ENCODE data around the gene MAP3K12.
"Not testable (repeated sequence)": the region's sequence is repeated elsewhere in the genome, so short reads cannot be mapped to it uniquely, and the experiment has no call there.

MAP3K12 gene, protein sequence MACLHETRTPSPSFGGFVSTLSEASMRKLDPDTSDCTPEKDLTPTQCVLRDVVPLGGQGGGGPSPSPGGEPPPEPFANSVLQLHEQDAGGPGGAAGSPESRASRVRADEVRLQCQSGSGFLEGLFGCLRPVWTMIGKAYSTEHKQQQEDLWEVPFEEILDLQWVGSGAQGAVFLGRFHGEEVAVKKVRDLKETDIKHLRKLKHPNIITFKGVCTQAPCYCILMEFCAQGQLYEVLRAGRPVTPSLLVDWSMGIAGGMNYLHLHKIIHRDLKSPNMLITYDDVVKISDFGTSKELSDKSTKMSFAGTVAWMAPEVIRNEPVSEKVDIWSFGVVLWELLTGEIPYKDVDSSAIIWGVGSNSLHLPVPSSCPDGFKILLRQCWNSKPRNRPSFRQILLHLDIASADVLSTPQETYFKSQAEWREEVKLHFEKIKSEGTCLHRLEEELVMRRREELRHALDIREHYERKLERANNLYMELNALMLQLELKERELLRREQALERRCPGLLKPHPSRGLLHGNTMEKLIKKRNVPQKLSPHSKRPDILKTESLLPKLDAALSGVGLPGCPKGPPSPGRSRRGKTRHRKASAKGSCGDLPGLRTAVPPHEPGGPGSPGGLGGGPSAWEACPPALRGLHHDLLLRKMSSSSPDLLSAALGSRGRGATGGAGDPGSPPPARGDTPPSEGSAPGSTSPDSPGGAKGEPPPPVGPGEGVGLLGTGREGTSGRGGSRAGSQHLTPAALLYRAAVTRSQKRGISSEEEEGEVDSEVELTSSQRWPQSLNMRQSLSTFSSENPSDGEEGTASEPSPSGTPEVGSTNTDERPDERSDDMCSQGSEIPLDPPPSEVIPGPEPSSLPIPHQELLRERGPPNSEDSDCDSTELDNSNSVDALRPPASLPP

DNA sequence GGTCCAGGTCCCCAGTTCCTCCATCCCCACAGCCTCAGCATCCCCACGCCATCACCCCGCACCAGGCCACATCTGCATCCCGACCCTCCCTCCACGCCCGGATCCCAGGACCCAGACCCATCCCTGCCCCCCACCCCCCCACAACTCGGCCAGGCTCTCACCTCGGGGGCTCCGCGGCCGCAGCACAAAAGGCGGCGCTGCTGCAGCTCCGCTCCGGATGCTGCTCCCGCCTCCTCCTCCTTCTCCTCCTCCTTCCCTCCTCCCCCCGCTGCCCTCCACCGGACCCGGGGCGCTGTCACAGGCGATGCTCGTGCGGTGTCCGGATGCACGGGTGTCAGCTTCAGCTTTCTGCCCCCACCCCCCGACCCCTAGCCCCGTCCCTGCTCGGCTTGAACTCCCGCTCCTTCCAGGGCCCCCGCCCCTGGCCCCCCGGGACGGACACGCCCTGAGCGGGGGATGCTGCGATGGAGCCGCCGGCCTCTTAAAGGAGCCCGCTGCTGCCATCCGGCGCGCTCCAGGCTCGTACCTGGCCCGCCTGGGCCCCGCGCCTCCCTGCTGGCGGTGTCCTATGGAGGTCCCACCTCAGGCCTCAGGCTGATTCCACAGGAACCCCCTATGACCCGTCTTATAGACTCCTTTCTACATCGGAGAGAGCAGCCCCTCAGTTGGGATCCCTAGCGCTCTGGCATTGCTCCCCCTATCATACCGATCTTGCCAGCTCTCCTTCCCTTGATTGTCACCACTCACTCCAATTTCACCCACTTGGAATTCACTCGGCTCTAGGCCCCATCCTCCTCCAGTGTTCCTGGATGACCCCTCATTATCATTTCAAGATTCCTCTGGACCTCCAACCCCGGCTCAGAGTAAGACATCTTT is at the start of gene MAP3K12:
Gene MAP3K12 (minus strand): TSS at position 193 of the 876 bp plus-strand sequence. CDS start 12,067 bp downstream, outside the sequence.
- DNase-seq: no peak

DNA sequence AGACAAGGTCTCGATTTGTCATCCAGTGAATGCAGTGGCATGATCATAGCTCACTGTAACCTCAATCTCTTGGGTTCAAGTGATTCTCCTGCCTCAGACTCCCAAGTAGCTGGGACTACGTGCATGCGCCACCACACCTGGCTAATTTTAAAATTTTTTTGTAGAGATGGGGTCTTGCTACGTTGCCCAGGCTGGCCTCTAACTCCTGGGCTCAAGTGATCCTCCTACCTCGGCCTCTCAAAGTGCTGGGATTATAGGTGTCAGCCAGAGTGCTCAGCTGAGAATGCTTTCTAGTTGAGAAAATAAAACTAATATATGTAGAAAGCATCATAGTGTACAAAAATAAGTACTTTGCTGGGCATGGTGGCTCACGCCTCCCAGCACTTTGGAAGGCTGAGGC is 49.1 kb upstream of the MAP3K12 start:
- DNase-seq: not testable (repeated sequence)

DNA sequence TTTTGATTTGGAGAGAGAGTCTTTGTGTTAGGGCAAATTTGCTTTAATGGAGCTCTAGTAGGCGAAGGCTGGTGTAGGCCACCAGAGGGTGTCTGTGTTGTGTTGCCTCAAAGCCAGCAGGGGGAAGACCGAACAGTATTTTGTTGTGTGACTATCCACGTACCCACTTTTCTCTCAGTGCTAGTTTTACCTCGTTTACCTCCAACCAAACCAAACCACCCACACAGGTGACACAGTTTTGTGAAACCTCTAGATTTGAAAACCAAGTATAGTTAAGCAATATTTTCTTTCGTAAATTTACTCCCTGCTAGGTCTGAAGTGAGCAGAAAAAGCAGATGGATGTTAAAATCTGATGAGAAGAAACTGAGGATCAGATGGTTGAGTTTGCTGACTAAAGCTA is 44.3 kb upstream of the MAP3K12 start:
- DNase-seq: no peak

DNA sequence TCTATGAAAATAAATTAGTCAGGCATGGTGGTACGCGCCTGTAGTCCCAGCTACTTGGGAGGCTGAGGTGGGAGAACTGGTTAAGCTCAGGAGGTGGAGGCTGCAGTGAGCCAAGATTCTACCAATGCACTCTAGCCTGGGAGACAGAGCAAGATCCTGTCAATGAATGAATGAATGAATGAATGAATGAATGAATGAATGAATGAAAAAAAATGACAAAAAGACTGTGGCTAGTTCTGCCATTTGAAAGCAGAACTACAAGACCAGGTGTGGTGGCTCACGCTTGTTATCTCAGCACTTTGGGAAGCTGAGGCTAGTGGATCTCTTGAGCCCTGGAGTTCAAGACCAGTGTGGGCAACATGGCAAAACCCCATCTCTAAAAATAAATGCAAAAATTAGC is 40.3 kb upstream of the MAP3K12 start:
- DNase-seq: no peak

DNA sequence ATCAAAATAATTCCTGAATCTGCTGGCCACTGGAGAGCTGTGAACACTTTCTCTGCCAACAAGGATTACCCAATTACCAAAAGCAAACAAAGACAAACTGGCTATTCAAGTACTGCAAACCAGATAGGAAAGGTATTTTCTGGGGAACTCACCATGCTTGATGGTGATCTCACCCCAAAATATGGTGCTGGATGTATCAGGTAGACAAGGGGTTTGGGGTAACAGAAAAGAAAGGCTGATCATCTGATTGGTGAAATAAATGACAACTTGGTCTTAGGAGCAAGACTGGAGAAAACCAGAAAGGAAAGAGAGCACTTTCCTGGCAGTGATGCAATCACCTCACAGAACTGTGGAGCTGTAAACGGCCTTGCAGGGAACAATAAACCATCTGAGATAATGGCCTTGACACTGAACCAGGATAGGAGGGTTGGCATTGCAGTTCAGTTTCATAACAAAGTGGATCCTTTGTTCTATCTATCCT is 39.0 kb upstream of the MAP3K12 start:
- DNase-seq: no peak

DNA sequence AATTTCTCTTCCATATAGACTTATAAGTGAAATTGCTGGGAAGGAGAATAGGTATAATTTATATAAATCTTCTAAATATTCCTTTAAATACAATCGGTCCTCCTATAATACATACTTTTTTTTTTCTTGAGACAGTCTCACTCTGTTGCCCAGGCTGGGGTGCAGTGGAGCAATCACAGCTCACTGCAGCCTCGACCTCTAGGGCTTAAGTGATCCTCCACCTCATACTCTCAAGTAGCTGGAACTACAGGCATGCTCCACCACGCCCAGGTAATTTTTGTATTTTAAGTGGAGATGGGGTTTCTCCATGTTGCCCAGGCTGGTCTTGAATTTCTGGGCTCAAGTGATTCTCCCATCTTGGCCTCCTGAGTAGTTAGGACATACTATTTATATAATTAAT is 37.7 kb upstream of the MAP3K12 start:
- DNase-seq: no peak

DNA sequence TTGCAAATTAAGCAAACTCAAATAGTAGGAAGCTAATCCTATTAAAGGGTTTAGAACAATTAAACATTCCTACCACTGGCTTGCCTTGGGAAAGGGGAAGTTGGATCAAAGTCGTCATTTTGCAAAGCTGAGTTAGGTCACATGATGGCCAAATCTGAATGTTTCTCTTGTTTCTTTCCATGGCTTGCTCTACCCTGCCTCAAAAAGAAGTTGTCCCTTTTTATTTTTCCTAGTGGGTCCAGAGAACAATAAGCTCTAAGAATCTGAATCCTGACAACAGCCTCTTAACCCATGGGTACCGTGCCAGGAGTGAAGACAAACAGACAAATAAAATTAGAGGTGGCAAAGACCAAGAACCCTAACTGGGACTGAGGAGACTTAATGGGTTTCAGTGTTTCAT is 34.2 kb upstream of the MAP3K12 start:
- no peak for DNase-seq

DNA sequence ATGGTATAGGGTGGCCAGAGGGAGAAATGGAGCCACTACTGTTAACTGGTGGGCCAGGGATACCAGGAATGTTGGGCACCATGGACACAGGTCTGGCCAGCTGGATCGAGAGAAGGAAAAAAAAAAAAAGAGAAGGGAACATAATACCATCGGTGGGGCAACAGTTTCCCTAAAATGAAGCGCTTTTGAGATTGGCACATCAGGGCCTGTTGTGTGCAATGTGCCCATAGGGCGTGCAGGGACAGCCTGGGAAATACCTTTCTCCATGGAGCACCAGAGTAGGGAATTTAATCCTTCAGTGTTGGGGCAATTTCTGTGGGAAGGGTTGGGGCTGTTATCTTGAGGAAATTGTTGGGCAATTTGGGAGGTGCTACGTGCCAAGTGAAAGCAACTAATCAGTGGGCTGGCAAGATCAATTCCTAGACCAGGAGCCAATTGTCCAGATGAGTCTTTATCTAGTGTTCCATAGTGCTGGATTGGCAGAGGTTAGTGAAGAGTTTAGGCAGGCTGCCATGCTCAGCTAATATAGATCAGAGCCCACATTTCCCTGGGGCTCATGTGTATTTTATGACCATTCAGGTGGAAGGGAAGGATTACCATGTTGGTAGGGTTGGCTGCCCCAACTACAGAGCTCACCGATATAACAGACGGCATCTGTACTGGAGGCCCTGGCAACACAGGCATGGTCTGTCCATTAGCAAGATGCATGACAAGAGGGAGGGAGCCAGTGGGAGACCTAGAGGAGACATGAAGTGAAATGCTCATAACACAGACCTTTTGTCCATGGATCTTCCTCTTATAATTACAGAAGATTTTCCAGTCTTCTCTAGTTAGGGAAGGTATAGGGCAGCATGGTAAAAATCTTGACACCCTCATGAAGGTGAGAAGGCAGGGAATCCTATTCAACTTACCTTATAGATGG is 33.5 kb upstream of the MAP3K12 start:
- no peak for DNase-seq

DNA sequence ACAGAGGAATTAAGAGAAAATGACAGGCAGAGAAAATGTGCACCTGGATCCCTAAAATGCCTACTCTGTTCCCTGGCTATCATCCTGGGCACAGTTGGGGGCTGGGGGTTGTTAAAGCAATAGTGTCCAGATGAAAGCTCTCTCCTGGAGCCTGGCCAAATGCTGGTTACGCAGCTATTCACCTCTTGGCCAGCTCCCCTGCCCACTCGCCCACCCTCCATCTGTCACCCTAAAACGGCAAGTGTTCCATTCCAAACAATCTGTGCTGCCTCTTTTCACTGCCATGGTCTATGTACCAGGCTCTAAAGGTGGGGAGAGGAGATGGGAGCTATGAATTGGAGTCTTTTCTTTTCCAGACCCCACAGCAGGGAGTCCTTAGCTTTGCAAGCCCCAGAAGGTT is 32.8 kb upstream of the MAP3K12 start:
- no peak for DNase-seq

DNA sequence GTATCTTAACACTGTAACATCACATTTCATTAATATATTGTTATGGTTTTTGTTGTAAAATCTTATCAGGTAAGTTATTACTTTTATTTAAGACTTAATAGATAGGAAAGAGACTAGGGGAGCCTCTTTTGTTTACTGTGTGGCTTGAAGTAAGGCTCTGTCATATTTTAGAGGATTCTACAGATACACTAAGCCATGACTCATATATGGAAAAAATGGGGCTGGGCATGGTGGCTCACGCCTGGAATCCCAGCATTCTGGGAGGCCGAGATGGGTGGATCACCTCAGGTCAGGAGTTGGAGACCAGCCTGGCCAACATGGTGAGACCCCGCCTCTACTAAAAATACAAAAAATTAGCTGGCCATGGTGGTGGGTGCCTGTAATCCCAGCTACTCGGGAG is 31.7 kb upstream of the MAP3K12 start:
- DNase-seq: no peak

DNA sequence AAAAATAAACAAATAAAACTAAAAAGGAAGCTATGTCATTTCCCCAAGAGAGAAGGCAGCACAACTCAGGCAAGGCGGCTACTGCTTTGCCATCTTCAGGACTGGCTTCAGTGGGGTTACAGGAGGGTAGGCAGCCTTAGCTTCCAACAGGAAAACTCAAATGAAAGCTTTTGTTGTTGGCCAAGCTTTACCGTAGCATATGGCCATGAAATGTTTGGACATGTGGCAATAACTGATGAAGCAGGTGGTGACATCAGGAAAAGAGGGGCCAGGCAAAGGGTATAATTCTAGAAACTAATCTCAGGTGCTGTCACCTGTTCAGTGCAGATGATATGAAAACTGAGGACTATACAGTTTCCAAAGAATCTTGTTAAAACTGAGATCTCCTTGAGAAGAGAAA is 30.8 kb upstream of the MAP3K12 start:
- DNase-seq: no peak

DNA sequence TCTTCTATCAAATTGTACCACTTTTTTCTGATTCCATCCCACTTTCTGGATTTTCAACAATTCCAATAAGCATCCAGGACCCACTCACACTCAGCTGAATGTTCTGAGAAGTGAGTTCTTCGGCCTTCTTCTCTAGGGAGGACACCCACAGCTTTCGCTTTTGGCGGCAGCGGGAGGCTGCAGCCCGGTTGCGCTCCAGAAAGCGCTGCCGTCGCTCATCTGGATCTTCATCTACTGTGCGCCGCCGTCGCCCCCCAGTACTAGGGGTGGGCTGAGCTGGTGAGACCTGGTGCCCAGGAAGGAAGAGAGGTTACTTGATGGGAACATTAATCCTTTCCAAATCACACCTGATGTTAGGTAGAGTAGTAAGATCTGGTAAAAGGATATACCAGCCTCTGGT is 25.2 kb upstream of the MAP3K12 start:
- no peak for DNase-seq

DNA sequence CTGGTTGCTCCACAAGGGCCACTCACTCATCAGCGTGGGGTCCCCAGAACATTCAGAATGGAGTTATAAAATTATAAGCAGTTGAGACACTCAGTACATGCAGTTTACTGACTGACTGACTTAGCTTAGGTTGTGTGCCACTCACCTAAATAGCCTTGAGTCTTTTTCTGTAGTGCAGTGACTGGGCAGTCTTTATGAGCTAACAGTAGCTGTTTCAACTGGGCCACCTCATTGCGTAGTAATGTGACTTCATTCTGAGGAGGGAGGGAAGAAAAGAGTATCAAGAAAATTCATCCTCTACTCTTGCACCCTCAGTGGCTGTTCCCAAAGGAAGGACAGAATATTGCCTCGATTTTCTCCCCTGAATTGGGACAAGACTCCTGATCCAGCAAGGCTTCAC is 23.9 kb upstream of the MAP3K12 start:
- DNase-seq: no peak

DNA sequence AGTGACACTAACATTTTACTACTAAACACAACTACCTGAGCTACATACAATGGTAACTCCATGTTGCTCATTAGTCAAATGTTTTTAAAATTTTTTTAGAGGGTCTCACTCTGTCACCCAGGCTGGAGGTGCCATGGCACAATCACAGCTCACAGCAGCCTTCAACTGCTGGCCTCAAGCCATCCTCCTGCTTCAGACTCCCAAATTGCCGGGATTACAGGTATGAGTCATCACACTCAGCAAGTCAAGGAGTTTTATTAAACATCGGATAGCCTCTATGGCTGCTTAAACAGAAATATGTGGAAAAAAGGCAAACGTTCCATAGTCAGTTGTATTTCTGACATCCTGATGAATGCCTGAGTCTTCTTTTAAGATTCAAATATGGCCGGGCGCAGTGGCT is 19.1 kb upstream of the MAP3K12 start:
- DNase-seq: no peak

DNA sequence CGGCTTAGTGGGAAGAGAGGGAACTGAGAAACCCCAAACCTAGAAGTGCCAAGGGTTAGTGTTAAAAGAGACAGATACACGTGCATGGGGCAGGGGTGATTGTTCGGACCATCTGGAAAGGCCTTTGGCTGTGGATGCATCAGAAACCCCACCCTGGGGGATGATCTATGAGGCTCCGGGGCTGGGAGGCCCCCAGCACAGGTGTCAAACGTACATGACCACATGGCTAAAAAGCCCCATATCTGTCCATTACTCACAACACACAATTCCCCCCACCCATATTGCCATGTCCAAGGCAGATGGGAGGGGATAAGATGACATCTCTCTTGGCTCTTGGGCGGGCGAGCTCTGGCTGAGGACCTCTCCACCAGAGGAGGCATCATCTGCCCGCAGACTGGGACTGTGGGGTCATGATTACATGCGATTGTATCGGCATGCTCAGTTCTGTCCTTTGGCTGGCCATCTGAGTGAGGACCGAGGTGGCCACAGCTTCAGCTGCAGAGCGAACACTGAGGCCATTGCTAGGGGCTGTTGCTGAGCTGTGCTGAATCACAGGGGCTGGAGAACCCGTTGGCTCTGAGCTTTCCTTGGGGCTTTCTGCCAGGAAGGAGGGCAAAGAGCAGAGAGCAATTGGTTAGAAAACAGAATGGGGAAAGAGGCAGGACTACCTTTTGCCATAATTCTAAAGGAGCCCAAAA is 17.6 kb upstream of the MAP3K12 start:
- no peak for DNase-seq

DNA sequence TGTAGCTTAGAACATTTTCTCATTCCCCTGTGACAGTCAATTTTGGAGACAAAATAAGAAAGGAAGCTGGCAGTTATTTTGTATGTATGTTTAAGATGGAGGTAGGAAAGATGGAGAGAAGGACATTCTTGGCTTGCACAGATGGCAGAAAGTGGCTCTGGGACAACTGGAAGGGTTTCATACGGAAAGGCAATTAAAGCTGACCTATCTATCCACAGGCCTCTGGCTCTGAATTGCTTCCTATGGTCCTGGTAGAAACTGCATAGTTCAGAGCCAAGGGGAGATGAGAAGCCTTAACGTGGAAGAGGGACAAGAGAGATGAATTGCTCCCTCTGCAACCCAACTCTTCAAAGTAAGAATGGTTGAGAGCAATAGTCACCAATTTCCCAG is 16.0 kb upstream of the MAP3K12 start:
- DNase-seq: no peak

DNA sequence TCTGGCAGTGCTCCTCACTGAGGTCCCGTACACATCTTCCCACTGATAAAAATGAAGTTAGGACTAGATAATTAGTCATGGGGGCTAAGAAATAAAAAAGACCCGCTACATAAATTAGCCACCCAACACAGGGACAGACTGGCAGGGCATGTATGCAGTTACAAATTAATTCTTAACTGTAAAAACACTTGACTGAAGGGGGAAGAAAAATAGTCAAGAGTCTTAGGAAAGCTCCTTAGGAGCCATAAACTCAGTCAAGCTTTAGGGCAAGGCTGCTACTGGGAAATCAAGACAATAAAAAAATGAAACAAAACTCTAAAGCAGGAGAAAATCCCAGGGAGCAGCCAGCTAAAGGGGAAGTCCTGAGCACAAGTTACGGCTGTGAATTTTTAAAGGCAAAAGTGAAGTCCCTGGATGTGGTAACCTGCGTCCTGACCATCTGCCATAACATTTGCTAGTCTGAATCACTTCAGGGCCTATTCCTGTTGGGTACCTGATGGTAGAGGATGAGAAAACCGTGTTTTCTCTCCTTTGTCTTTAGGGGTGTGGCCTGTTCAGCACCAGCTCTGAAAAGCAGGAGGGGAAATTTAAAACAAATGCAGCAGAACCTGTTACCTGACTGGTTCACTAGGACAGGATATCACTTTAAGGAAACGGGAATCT is 15.5 kb upstream of the MAP3K12 start:
- no peak for DNase-seq

DNA sequence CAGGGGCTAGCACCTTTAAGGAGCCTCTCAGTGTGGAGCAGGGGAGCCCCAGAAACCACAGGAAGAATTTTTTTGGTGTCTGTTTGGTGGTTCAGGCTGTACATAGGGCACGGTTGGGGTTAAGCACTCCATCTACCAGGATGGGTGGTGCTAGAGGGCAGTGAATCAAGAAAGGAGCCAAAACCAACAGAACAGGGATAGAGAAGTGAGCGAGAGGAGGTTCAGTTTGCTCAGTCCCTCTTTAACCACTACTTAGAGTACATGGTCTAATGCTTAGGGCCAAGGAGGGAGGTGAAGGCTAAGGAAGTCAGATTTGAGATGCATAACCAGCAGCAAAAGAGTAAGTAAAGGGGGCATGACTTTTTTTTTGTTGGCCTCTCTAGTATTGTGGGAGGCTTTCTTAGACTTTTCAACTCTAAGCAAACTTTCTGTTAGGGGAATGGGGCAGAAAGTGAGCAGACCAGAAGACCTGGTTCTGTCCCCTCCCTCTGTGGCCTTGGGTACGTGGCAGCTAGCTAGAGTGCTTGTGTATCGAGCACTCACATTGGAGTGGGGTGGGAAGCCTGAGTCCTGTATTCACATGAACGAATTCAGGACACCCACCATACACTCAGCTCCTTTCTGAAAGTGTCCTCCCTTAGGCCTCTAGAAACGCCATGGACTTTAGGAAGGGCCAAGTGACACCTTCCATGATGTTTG is 14.6 kb upstream of the MAP3K12 start:
- no peak for DNase-seq

DNA sequence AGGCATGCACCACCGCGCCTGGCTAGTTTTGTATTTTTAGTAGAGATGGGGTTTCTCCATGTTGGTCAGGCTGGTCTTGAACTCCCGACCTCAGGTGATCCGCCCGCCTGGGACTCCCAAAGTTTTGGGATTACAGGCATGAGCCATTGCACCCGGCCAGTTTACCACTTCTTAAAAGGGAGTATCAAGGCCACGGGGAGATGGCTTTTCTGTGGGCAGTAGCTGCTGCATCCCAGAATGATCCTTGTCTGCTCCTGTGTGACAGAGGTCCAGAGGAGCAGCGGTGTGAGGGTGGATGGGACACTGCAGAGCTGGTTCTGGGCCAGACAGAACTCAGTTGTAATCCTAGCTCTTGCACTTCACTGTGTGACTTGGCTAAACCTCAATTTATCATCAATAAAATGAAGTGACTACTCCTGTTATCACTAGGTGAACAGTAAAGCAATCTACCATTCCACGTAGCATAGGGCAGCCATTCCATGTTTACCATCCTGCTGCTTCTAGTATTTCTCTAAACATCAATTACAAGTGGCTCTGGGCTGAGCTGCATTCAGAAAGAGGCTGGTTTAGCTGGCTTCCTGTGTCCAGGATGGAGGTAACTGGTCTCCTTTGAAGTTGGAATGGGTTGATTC is 11.0 kb upstream of the MAP3K12 start:
- DNase-seq: no peak
